HUES64 (cell line): ENCODE results near the gene MAF.

Source experiments
- H3K27ac ChIP-seq: 2 replicates; pipeline ENCODE4 v1.7.0; 2013; ENCODE audit warnings: low read depth, low read length, inconsistent platforms
- H3K27me3 ChIP-seq: 2 replicates; pipeline ENCODE4 v1.6.1; 2013; ENCODE audit warnings: mild to moderate bottlenecking, low read length; ENCODE audit not compliant: insufficient read depth
- H3K36me3 ChIP-seq: 2 replicates; pipeline ENCODE4 v1.6.1; 2013; ENCODE audit warnings: mild to moderate bottlenecking, low read length; ENCODE audit not compliant: insufficient read depth
- H3K4me1 ChIP-seq: 2 replicates; pipeline ENCODE4 v1.6.1; 2013; ENCODE audit warnings: mild to moderate bottlenecking, low read length, moderate library complexity; ENCODE audit not compliant: insufficient read depth
- H3K4me3 ChIP-seq: 2 replicates; pipeline ENCODE4 v1.5.1; 2013; ENCODE audit warnings: mild to moderate bottlenecking, low read length, moderate library complexity
- H3K9ac ChIP-seq: 2 replicates; pipeline ENCODE4 v1.6.1; 2013; ENCODE audit warnings: mild to moderate bottlenecking, low read depth, low read length
- H3K9me3 ChIP-seq: 2 replicates; pipeline ENCODE4 v1.6.1; 2013; ENCODE audit warnings: low read depth, low read length; ENCODE audit not compliant: insufficient read depth
- WGBS: fragments of 150-250, 120-280 bp; methylation state at CpG from one replicate; pipeline ENCODE4 v1.1.7; 2013; ENCODE audit warnings: missing lambda C conversion rate; 5-methylcytosine and 5-hydroxymethylcytosine counted together

The MAF gene

GRCh38 chr16:79632289-79632688, 31.8 kb upstream of the MAF start:
- Histone ChIP-seq H3K27me3 (no peaks in the 10 kb centered on the region), H3K27ac (no peak overlapping the region), H3K9me3 (0 out of 2 replicates have a peak, but pooled peaks cover 2% of the 10 kb centered on the region), H3K4me1 (no peaks in the 10 kb centered on the region), H3K36me3 (no peaks in the 10 kb centered on the region), H3K4me3 (no peak overlapping the region), H3K9ac (no peak overlapping the region)
- 88% methylated on average over 7 of the region's 7 CpGs for WGBS

GRCh38 chr16:79628988-79629387, 28.5 kb upstream of the MAF start:
- Histone ChIP-seq H3K36me3 (no peaks in the 10 kb centered on the region), H3K4me1 (no peaks in the 10 kb centered on the region), H3K27ac (no peak overlapping the region), H3K9ac (no peak overlapping the region), H3K4me3 (no peak overlapping the region), H3K9me3 (0 out of 2 replicates have a peak, but pooled peaks cover 2% of the 10 kb centered on the region), H3K27me3 (no peaks in the 10 kb centered on the region)
- WGBS = 98% methylated on average over 4 of the region's 6 CpGs

- Histone ChIP-seq H3K27ac (no peak overlapping the region), H3K4me3 (no peak overlapping the region), H3K4me1 (no peaks in the 10 kb centered on the region), H3K9ac (no peak overlapping the region), H3K27me3 (no peaks in the 10 kb centered on the region), H3K9me3 (0 out of 2 replicates have a peak, but pooled peaks cover 2% of the 10 kb centered on the region), H3K36me3 (no peaks in the 10 kb centered on the region)
- 93% methylated on average over 3 of the region's 5 CpGs for WGBS
Measured at GRCh38 chr16:79628501-79628975, 28.0 kb upstream of the MAF start.

GRCh38 chr16:79627092-79627491, 26.6 kb upstream of the MAF start:
- H3K9me3 ChIP-seq = 0 out of 2 replicates have a peak, but pooled peaks cover 2% of the 10 kb centered on the region
- no peaks in the 10 kb centered on the region for H3K4me1 ChIP-seq
- no peaks in the 10 kb centered on the region for H3K27me3 ChIP-seq
- no CpG with 5 or more reads among the region's 2 CpGs for WGBS
- H3K36me3 ChIP-seq = no peaks in the 10 kb centered on the region
- H3K9ac ChIP-seq = no peak overlapping the region
- no peak overlapping the region for H3K4me3 ChIP-seq
- H3K27ac ChIP-seq = no peak overlapping the region

- whole genome bisulfite sequencing = 95% methylated on average over 1 of the region's 1 CpG
- Histone ChIP-seq H3K9me3 (0 out of 2 replicates have a peak, but pooled peaks cover 2% of the 10 kb centered on the region), H3K27me3 (no peaks in the 10 kb centered on the region), H3K27ac (no peak overlapping the region), H3K4me3 (no peak overlapping the region), H3K4me1 (no peaks in the 10 kb centered on the region), H3K9ac (no peak overlapping the region), H3K36me3 (no peaks in the 10 kb centered on the region)
Measured at GRCh38 chr16:79625738-79626137, 25.2 kb upstream of the MAF start.

GRCh38 chr16:79623824-79624223, 23.3 kb upstream of the MAF start:
- Histone ChIP-seq H3K4me3 (no peak overlapping the region), H3K27me3 (no peaks in the 10 kb centered on the region), H3K36me3 (no peaks in the 10 kb centered on the region), H3K27ac (no peak overlapping the region), H3K9me3 (no peaks in the 10 kb centered on the region), H3K9ac (no peak overlapping the region), H3K4me1 (no peaks in the 10 kb centered on the region)
- WGBS = 93% methylated on average over 2 of the region's 2 CpGs

- WGBS = 88% methylated on average over 9 of the region's 9 CpGs
Measured at GRCh38 chr16:79623062-79623461, 22.5 kb upstream of the MAF start.

GRCh38 chr16:79621027-79621426, 20.5 kb upstream of the MAF start:
- Histone ChIP-seq H3K36me3 (no peaks in the 10 kb centered on the region), H3K27ac (no peak overlapping the region), H3K4me3 (no peak overlapping the region), H3K9me3 (no peaks in the 10 kb centered on the region), H3K4me1 (no peaks in the 10 kb centered on the region), H3K27me3 (no peaks in the 10 kb centered on the region), H3K9ac (no peak overlapping the region)
- WGBS = 91% methylated on average over 1 of the region's 1 CpG

More at GRCh38 chr16:79623062-79623461, 22.5 kb upstream of the MAF start:
- Histone ChIP-seq H3K9me3 (no peaks in the 10 kb centered on the region), H3K27me3 (no peaks in the 10 kb centered on the region), H3K9ac (no peak overlapping the region), H3K36me3 (no peaks in the 10 kb centered on the region), H3K27ac (no peak overlapping the region), H3K4me1 (no peaks in the 10 kb centered on the region), H3K4me3 (no peak overlapping the region)

GRCh38 chr16:79618692-79619050, 18.1 kb upstream of the MAF start:
- Histone ChIP-seq H3K4me3 (no peak overlapping the region), H3K9me3 (no peaks in the 10 kb centered on the region), H3K27me3 (no peaks in the 10 kb centered on the region), H3K9ac (no peak overlapping the region), H3K36me3 (no peaks in the 10 kb centered on the region), H3K27ac (no peak overlapping the region), H3K4me1 (no peaks in the 10 kb centered on the region)
- WGBS = 93% methylated on average over 7 of the region's 7 CpGs

DNA sequence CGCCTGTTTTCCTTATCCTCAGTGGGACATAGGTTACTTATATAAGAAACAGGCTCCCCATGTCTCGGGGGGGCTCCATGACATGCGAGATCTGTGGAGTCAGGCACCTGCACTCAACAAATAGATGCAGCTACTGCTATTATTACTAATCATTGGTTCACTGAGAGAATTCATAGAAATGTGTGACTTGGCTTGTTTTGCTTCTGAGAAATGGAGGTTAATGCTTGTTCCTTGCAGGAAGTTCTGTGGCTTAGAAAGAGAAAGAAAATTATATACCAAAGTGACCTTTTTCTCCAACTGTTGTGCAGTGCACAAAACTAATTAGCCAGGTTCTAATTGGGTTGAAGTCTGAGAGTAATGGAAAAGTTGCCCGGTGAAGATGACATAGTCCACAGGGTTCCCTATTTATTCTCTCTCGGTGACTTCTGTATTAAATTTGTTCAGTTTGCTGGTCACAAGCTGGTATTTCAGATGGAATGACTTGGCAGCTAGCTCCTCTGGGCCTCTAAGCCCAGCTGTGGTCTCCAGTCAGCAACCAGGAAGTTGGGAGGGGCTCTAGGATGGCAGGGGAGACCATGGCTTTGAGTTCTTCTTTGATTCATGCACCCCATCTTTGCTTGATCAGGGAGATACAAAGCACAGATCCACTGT, 17.6 kb upstream of the MAF start:
- H3K9ac ChIP-seq = no peak overlapping the region
- WGBS = 92% methylated on average over 5 of the region's 5 CpGs

DNA sequence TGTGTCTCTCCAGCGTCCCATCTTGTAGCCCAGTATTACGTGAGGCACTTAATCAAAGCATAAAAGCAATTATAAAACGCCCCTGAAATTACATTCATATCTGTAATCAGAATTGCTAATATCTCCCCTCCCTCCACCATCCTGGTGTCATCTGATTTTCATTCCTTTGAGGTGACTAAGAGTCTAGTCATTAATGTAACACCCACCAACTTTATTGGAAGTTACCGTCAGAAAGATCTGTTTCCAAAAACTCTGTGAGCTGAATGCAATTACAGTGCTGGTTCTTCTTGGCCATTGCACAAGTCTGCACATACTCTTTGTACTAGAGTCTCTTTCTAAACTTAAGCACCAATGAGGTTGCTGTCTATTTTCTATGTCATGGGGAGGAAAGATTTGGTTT, 12.5 kb upstream of the MAF start:
- no peaks in the 10 kb centered on the region for H3K9me3 ChIP-seq
- 90% methylated on average over 4 of the region's 4 CpGs for WGBS
- H3K27ac ChIP-seq = no peak overlapping the region
- H3K27me3 ChIP-seq = no peaks in the 10 kb centered on the region
- H3K4me3 ChIP-seq = no peak overlapping the region
- H3K9ac ChIP-seq = no peak overlapping the region
- no peaks in the 10 kb centered on the region for H3K4me1 ChIP-seq
- no peaks in the 10 kb centered on the region for H3K36me3 ChIP-seq

More for the DNA sequence above, 17.6 kb upstream of the MAF start:
- Histone ChIP-seq H3K36me3 (no peaks in the 10 kb centered on the region), H3K9me3 (no peaks in the 10 kb centered on the region), H3K4me1 (no peaks in the 10 kb centered on the region), H3K27ac (no peak overlapping the region), H3K4me3 (no peak overlapping the region), H3K27me3 (no peaks in the 10 kb centered on the region)

DNA sequence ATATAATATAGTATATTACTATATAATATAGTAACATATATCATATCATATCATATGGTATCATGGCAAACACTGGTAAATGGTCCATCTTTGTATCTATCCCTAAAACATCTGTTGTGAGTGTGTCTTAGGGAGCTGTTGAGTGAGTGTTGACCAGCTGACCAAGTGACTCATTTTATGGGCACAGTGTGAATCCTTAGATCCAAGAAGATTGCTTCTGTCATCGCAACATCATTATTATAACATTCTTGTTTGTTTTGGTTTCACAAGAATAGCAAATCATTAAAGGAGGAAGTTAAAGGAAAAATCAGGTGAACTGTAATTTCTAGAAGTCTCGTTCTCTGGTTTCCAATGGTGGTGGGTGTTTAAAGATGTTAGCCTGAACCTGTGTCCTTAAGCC, 11.7 kb upstream of the MAF start:
- Histone ChIP-seq H3K27ac (no peak overlapping the region), H3K4me3 (no peak overlapping the region), H3K9ac (no peak overlapping the region), H3K27me3 (no peaks in the 10 kb centered on the region), H3K9me3 (no peaks in the 10 kb centered on the region), H3K36me3 (no peaks in the 10 kb centered on the region), H3K4me1 (no peaks in the 10 kb centered on the region)
- 95% methylated on average over 1 of the region's 2 CpGs for WGBS
